PFSK-1 (cell line): Measurements from ENCODE around the gene RPAIN.

ENCODE experiments used
- POLR2AphosphoS5 ChIP-seq: IDR thresholded peaks from 2 replicates; pipeline ENCODE4 v1.6.1; 2012; ENCODE audit warnings: low read depth, mild to moderate bottlenecking, control low read depth, low read length, moderate library complexity
- SIN3A ChIP-seq: IDR thresholded peaks from 2 replicates; pipeline ENCODE4 v1.6.1; 2012; ENCODE audit warnings: mild to moderate bottlenecking, low read length, moderate library complexity, borderline replicate concordance; ENCODE audit not compliant: insufficient read depth
- TAF1 ChIP-seq: IDR thresholded peaks from 2 replicates; pipeline ENCODE4 v1.6.1; 2012; ENCODE audit warnings: low read length, control low read depth, borderline replicate concordance; ENCODE audit not compliant: insufficient read depth

DNA sequence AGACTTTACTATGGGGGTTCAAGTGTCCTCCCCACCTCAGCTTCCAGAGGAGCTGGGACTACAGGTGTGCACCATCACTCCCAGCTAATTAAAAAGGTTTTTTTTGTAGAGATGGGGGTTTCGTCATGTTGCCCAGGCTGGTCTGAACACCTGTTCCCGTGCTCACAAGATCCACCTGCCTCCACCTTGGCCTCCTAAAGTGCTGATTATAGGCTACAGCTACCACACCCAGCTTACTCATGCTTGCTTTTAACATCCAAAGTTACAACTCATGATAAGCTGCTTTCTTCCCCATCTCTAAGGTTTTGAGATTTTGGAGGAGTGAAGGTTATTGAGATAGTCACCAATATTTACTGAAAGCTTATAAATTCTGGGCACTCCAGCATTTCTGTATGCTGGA, 3.1 kb upstream of the RPAIN start:
- TF ChIP-seq POLR2AphosphoS5 (no peak), TAF1 (no peak), SIN3A (no peak)
